ENCODE measurements around the gene PAPPA.

PAPPA gene

DNA sequence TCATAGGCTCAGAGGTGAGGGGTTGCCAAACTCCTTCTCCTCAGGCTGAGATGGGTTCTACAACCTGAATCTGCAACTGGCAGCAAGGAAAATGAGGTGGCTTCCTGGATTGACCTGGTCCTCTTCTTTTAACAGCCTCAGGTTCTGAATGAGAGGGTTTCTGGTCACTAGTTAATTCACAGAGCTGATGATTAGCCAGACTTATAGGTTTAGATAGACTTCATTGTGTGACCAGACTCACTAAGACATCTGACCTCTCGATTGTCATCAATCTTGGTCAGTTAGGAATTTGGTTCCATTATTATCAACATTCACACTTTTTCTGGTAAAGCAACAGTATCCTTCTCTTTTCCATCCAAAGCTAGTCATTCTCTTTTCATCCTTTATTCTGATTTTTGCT, 257.9 kb downstream of the PAPPA start:
- H3K9me2 ChIP-seq (replicated peaks; ENCODE audit: insufficient read depth, low read length), result no peaks in the 10 kb centered on the region
- H3K4me2 ChIP-seq (ENCODE audit: low read depth, low read length, poor library complexity, severe bottlenecking), result no peak overlapping the region
- no peak for TF ChIP-seq EZH2phosphoT487 (conservative IDR thresholded peaks at IDR 0.05; ENCODE audit: low read length)
- TF ChIP-seq, protein P1, sequence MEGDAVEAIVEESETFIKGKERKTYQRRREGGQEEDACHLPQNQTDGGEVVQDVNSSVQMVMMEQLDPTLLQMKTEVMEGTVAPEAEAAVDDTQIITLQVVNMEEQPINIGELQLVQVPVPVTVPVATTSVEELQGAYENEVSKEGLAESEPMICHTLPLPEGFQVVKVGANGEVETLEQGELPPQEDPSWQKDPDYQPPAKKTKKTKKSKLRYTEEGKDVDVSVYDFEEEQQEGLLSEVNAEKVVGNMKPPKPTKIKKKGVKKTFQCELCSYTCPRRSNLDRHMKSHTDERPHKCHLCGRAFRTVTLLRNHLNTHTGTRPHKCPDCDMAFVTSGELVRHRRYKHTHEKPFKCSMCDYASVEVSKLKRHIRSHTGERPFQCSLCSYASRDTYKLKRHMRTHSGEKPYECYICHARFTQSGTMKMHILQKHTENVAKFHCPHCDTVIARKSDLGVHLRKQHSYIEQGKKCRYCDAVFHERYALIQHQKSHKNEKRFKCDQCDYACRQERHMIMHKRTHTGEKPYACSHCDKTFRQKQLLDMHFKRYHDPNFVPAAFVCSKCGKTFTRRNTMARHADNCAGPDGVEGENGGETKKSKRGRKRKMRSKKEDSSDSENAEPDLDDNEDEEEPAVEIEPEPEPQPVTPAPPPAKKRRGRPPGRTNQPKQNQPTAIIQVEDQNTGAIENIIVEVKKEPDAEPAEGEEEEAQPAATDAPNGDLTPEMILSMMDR (IDR thresholded peaks at IDR 0.05; ENCODE audit: insufficient read depth, low read length, poor library complexity, severe bottlenecking), result no peak
- no peak overlapping the region for H2AFZ ChIP-seq (ENCODE audit: low read depth, low read length, severe bottlenecking)
- no peaks in the 10 kb centered on the region for H3K36me3 ChIP-seq (ENCODE audit: low read length)
- H3K4me3 ChIP-seq (ENCODE audit: insufficient read depth, low read length, poor library complexity, severe bottlenecking), result no peak overlapping the region
- H3K27ac ChIP-seq (ENCODE audit: low read depth, low read length), result no peak overlapping the region
- no peaks in the 10 kb centered on the region for H3K9me3 ChIP-seq (ENCODE audit: insufficient read depth, low read length)
- H3K27me3 ChIP-seq (ENCODE audit: low read length), result no peaks in the 10 kb centered on the region
- no peaks in the 10 kb centered on the region for H3F3A ChIP-seq (ENCODE audit: insufficient read depth)
- no peaks in the 10 kb centered on the region for H4K20me1 ChIP-seq (ENCODE audit: low read depth, low read length)
- H3K79me2 ChIP-seq (ENCODE audit: insufficient read depth, low read length), result no peaks in the 10 kb centered on the region
- no peak overlapping the region for H3K9ac ChIP-seq (ENCODE audit: low read length)

DNA sequence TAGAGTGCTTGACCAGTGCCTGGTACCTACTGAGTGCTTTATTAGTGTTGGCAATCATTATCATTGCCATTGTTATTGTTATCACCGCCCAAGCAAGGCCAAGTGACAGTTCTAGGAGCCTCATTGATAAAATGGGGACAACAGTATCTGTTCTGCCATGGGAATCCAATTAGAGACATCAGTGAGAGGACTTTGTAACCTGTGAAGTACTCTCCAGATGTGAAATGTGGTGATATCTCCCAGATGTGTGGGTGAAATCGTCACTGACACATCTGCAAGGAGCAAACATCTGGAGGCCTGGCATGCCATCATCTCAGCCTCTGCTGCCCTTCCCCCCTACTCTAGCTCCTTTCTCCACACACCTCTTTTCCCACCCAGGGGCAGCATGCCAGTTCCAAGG, 260.8 kb downstream of the PAPPA start:
- Histone ChIP-seq H3K9ac (ENCODE audit: low read length) (no peak overlapping the region), H3K4me3 (ENCODE audit: insufficient read depth, low read length, poor library complexity, severe bottlenecking) (no peak overlapping the region), H3F3A (ENCODE audit: insufficient read depth) (no peaks in the 10 kb centered on the region)

DNA sequence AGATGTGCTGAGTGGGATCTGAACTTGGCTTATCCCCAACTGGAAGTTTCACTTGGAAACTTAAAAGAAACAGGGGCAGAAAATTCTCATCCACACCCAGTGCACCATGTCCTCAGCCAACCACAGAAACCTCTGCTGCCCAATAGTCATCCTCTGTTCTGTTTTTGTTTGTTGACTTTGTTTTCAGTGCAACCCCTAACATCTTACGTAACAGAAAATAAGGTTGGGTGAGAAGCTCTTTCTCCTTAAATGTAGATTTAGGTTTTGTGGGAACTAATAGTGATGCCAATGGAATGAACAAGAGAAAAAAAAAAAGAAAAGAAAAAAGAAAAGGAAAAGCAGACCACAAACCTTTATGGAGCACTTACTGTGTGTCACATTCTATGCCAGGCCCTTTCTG, 262.8 kb downstream of the PAPPA start:
- H3K27me3 ChIP-seq (ENCODE audit: low read length), result no peaks in the 10 kb centered on the region
- H3K9me3 ChIP-seq (ENCODE audit: insufficient read depth, low read length), result no peaks in the 10 kb centered on the region
- H2AFZ ChIP-seq (ENCODE audit: low read depth, low read length, severe bottlenecking), result no peak overlapping the region
- no peaks in the 10 kb centered on the region for H4K20me1 ChIP-seq (ENCODE audit: low read depth, low read length)
- TF ChIP-seq, protein P1 (IDR thresholded peaks at IDR 0.05; ENCODE audit: insufficient read depth, low read length, poor library complexity, severe bottlenecking), result no peak
- no peak for TF ChIP-seq EZH2phosphoT487 (conservative IDR thresholded peaks at IDR 0.05; ENCODE audit: low read length)
- no peaks in the 10 kb centered on the region for H3K9me2 ChIP-seq (replicated peaks; ENCODE audit: insufficient read depth, low read length)
- H3K4me2 ChIP-seq (ENCODE audit: low read depth, low read length, poor library complexity, severe bottlenecking), result no peak overlapping the region
- H3K4me3 ChIP-seq (ENCODE audit: insufficient read depth, low read length, poor library complexity, severe bottlenecking), result no peak overlapping the region
- H3K79me2 ChIP-seq (ENCODE audit: insufficient read depth, low read length), result no peaks in the 10 kb centered on the region
- H3K36me3 ChIP-seq (ENCODE audit: low read length), result no peaks in the 10 kb centered on the region
- no peaks in the 10 kb centered on the region for H3F3A ChIP-seq (ENCODE audit: insufficient read depth)
- H3K9ac ChIP-seq (ENCODE audit: low read length), result no peak overlapping the region
- no peak overlapping the region for H3K27ac ChIP-seq (ENCODE audit: low read depth, low read length)

More for the DNA sequence above, 260.8 kb downstream of the PAPPA start:
- H3K9me2 ChIP-seq (replicated peaks; ENCODE audit: insufficient read depth, low read length), result no peaks in the 10 kb centered on the region
- TF ChIP-seq EZH2phosphoT487 (conservative IDR thresholded peaks at IDR 0.05; ENCODE audit: low read length), result no peak
- TF ChIP-seq, protein P1 (IDR thresholded peaks at IDR 0.05; ENCODE audit: insufficient read depth, low read length, poor library complexity, severe bottlenecking), result no peak
- H3K36me3 ChIP-seq (ENCODE audit: low read length), result no peaks in the 10 kb centered on the region
- H2AFZ ChIP-seq (ENCODE audit: low read depth, low read length, severe bottlenecking), result no peak overlapping the region
- no peaks in the 10 kb centered on the region for H4K20me1 ChIP-seq (ENCODE audit: low read depth, low read length)
- no peak overlapping the region for H3K4me2 ChIP-seq (ENCODE audit: low read depth, low read length, poor library complexity, severe bottlenecking)
- H3K27ac ChIP-seq (ENCODE audit: low read depth, low read length), result no peak overlapping the region
- no peaks in the 10 kb centered on the region for H3K27me3 ChIP-seq (ENCODE audit: low read length)
- no peaks in the 10 kb centered on the region for H3K9me3 ChIP-seq (ENCODE audit: insufficient read depth, low read length)
- no peaks in the 10 kb centered on the region for H3K79me2 ChIP-seq (ENCODE audit: insufficient read depth, low read length)

All from SU-DHL-6 (cell line).